ENCODE data around the gene TTF2.

DNA sequence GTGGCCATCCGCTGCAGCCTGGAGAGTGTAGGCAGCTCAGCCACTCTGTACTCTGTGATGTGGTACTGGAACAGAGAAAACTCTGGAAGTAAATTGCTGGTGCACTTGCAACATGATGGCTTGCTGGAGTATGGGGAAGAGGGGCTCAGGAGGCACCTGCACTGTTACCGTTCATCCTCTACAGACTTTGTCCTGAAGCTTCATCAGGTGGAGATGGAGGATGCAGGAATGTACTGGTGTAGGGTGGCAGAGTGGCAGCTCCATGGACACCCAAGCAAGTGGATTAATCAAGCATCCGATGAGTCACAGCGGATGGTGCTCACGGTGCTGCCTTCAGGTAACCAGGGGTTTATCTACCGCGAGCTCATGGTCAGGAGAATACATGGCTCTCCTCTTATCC is 34.6 kb upstream of the TTF2 start:
- TF ChIP-seq, protein P1, sequence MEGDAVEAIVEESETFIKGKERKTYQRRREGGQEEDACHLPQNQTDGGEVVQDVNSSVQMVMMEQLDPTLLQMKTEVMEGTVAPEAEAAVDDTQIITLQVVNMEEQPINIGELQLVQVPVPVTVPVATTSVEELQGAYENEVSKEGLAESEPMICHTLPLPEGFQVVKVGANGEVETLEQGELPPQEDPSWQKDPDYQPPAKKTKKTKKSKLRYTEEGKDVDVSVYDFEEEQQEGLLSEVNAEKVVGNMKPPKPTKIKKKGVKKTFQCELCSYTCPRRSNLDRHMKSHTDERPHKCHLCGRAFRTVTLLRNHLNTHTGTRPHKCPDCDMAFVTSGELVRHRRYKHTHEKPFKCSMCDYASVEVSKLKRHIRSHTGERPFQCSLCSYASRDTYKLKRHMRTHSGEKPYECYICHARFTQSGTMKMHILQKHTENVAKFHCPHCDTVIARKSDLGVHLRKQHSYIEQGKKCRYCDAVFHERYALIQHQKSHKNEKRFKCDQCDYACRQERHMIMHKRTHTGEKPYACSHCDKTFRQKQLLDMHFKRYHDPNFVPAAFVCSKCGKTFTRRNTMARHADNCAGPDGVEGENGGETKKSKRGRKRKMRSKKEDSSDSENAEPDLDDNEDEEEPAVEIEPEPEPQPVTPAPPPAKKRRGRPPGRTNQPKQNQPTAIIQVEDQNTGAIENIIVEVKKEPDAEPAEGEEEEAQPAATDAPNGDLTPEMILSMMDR (IDR thresholded peaks at IDR 0.05 in 4 of 5, conservative IDR thresholded peaks at IDR 0.05 in 1 of 5), result no peak
- TF ChIP-seq POLR2A (IDR thresholded peaks at IDR 0.05), result no peak
